Activated naive CD8-positive, alpha-beta T cell treated with anti-CD3 and anti-CD28 coated beads for 36 hours (primary cell): ENCODE data around the gene CNNM2. TPM values are rescaled to one million over a fixed set of nuclear protein-coding genes. Genes with fewer than 3 reads are reported as not detected.
A peak's percentile ranks its signal among the peaks of the same experiment; 100 is the strongest.

ENCODE experiments used
- DNase-seq: peaks from one replicate; pipeline ENCODE4 v3.0.0; 2021
- H3K27ac Mint-ChIP-seq: one replicate; pipeline ENCODE4 v1.8.0; 2022; ENCODE audit warnings: mild to moderate bottlenecking, moderate library complexity, mixed read lengths
- H3K27me3 Mint-ChIP-seq: one replicate; pipeline ENCODE4 v1.8.0; 2022; ENCODE audit warnings: mild to moderate bottlenecking, mixed read lengths
- H3K36me3 Mint-ChIP-seq: one replicate; pipeline ENCODE4 v1.8.0; 2021; ENCODE audit warnings: mild to moderate bottlenecking, mixed read lengths
- H3K4me1 Mint-ChIP-seq: one replicate; pipeline ENCODE4 v1.8.0; 2021; ENCODE audit warnings: mixed read lengths
- H3K4me3 Mint-ChIP-seq: one replicate; pipeline ENCODE4 v1.8.0; 2022; ENCODE audit warnings: mild to moderate bottlenecking, moderate library complexity, mixed read lengths
- H3K9me3 Mint-ChIP-seq: one replicate; pipeline ENCODE4 v1.8.0; 2022; ENCODE audit warnings: mixed read lengths
- total RNA-seq, 2 experiments: library from RNA; stranded (reverse); gene quantifications; one replicate each; pipeline ENCODE4 v1.2.3, GENCODE V29; 2021

Gene CNNM2
- 1 to 10 TPM; 4.0 to 4.5 TPM for total RNA-seq

DNA sequence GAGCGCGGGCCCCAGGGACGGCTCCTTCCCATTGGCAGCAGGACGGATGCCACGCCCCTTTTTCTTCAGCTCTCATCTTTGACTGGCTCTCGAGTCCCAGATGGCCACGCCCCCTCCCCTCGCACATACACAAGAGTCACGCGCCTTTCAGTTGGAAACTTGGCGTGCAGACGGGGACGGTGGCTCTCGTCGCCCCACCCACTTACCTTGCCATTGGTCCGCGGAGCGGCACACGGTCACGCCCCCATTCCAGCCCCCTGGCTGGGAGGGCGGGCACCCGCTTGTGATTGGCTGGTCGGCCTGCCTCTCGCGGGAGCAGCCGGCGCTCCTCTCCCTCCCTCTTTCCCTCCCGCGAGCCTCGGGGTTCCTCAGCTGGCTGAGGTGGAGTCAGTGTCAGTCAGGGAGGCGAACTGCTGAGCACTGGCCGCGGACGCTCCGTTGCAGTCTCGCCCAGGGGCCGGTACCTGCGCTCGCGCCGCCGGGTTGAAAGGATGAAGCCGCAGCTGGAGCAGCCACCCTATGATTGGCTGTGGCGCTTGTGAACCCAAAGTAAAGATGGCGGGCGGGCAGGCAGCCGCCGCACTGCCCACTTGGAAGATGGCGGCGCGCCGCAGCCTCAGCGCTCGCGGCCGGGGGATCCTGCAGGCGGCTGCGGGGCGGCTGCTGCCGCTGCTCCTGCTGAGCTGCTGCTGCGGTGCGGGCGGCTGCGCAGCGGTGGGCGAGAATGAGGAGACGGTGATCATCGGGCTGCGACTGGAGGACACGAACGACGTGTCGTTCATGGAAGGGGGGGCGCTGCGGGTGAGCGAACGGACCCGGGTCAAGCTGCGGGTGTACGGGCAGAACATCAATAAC is at the start of gene CNNM2:
CNNM2 (plus strand) TSS at position 333 of the 855 bp plus-strand sequence; CDS start at position 520, 187 bp downstream.
- Mint-ChIP-seq H3K27me3 (peaks cover 17% of the 10 kb centered on the region), H3K36me3 (peaks cover 9% of the 10 kb centered on the region), H3K4me3 (peak within 1 kb of the TSS; percentile 89), H3K9me3 (no peaks in the 10 kb centered on the region), H3K27ac (peak within 1 kb of the TSS; percentile 87), H3K4me1 (peaks cover 53% of the 10 kb centered on the region)
- peak; percentile 99 for DNase-seq

DNA sequence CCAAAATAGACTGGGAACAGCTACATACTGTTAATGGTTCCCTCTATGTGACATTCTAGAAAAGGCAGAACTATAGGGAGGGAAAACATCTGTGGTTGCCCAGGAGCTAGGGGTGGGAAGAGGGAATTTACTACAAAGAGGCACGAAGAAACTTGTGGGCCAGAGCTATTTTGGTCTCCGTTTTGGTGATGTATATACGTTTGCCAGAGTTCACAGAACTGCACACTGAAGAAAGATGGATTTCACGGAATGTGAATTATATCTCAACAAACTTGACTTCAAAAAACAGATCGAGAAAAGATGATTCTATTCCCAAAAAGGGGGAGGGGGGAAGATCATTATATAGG is 49.2 kb upstream of the CNNM2 start:
- Mint-ChIP-seq H3K4me1 (peaks cover 4% of the 10 kb centered on the region), H3K36me3 (no peaks in the 10 kb centered on the region), H3K27ac (no peak overlapping the region), H3K9me3 (no peaks in the 10 kb centered on the region), H3K4me3 (peak overlapping the region; percentile 60), H3K27me3 (peaks cover 28% of the 10 kb centered on the region)
- no peak for DNase-seq

DNA sequence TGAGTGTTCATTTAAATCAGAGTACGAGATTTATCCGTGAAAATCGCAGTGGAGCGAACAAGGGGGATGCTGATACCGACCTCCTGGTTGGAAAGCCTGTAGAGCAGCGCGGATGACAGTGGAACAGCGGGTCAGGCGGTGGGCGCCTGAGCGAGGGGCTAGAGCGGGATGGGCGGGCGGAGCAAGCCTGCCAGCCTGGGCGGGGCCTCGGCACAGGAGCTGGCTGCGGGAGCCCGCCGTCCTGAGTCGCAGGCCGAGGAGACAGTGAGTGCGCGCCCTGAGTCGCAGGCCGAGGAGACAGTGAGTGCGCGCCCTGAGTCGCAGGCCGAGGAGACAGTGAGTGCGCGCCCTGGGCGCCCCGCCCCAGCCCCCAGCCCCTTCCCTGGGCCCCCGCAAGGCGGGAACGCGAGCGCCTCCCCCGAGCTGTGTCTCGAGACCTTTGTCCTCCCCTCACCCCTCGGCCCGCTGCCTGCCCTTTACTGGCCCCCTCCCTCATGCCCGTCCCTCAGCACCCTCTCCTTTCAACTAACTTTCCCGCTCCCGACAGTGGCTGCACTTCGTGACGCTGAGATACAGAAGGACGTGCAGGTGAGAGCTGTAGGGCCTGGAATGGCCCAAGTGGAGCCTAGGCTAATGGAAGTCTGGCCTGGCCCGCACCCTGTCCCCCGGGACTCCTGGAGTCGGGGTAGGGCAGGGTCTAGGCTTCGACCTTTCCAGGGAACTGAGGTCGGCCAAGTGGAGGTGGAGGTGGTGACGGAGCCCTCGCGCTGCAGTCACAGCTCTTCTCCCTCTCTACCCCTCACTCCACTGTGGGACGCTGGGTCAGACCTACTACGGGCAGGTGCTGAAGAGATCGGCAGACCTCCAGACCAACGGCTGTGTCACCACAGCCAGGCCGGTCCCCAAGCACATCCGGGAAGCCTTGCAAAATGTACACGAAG is 48.6 kb upstream of the CNNM2 start, which contains the start of gene AS3MT:
AS3MT (plus strand) TSS at position 213 of the 941 bp plus-strand sequence; CDS start at position 336, 123 bp downstream.
- Mint-ChIP-seq H3K4me1 (peaks cover 4% of the 10 kb centered on the region), H3K27me3 (peaks cover 28% of the 10 kb centered on the region), H3K36me3 (no peaks in the 10 kb centered on the region), H3K9me3 (no peaks in the 10 kb centered on the region), H3K4me3 (peak within 1 kb of the TSS; percentile 73), H3K27ac (no peak within 1 kb of the TSS)
- DNase-seq: peak; percentile 54

DNA sequence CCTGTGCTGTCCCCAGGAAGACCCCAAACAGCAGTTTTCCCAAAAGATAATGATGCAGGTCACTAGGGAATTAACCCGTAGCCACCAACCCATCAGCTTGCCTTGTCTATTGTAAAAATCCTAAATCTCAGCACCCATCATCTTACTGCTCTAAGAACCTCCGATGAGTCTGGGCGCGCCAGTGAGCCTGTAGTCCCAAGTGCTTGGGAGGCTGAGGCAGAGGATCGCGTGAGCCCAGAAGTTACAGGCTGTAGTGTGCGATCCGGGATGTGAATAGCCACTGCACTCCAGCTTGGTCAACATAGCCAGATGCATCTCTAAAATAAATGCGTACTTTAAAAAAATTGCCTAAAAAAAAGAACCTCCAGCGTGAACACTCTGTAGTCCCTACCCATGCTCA is 47.9 kb upstream of the CNNM2 start:
- no peak overlapping the region for H3K27ac Mint-ChIP-seq

DNA sequence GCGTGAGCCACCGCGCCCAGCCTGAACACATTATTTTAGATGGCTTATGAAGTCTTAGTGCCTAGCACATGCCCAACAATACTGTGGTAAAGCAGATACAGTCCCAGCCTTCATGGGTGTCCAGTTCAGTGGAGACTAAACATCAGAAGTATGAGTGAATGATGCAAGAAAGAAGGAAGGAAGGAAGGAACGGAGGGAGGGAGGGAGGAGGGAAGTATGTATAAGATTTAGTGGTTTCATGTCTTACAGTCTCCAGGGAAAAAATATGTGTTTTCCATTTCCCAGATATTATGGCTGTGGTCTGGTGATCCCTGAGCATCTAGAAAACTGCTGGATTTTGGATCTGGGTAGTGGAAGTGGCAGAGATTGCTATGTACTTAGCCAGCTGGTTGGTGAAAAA is 45.9 kb upstream of the CNNM2 start:
- H3K4me1 Mint-ChIP-seq: peaks cover 4% of the 10 kb centered on the region
- H3K9me3 Mint-ChIP-seq: no peaks in the 10 kb centered on the region
- no peak overlapping the region for H3K4me3 Mint-ChIP-seq
- no peaks in the 10 kb centered on the region for H3K36me3 Mint-ChIP-seq
- H3K27ac Mint-ChIP-seq: no peak overlapping the region
- no peak for DNase-seq
- peaks cover 28% of the 10 kb centered on the region for H3K27me3 Mint-ChIP-seq

More for the DNA sequence above, 47.9 kb upstream of the CNNM2 start:
- Mint-ChIP-seq H3K9me3 (no peaks in the 10 kb centered on the region), H3K4me3 (peak overlapping the region; percentile 73), H3K36me3 (no peaks in the 10 kb centered on the region), H3K27me3 (peaks cover 28% of the 10 kb centered on the region), H3K4me1 (peaks cover 4% of the 10 kb centered on the region)
- no peak for DNase-seq

DNA sequence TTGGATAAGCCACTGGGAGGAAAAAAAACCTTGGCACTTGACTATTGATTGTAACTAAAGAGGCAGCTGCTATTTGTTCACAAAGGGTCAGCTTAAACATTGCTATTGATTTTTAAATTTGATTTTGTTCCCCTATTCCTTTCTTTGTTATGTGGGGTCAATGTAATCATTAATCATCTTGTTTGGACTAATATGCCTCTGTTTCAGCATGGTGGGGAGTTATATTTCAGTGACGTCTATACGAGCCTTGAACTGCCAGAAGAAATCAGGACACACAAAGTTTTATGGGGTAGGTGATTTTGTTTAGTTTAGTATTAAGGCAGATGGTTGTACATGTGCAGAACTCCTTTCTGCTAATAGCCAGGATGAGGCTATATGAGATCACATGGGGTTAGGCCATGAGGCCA is 41.3 kb upstream of the CNNM2 start:
- no peak overlapping the region for H3K27ac Mint-ChIP-seq
- no peak for DNase-seq
- H3K9me3 Mint-ChIP-seq: no peaks in the 10 kb centered on the region
- H3K4me3 Mint-ChIP-seq: no peak overlapping the region
- H3K4me1 Mint-ChIP-seq: no peaks in the 10 kb centered on the region
- H3K36me3 Mint-ChIP-seq: peaks cover 2% of the 10 kb centered on the region
- H3K27me3 Mint-ChIP-seq: peaks cover 6% of the 10 kb centered on the region

DNA sequence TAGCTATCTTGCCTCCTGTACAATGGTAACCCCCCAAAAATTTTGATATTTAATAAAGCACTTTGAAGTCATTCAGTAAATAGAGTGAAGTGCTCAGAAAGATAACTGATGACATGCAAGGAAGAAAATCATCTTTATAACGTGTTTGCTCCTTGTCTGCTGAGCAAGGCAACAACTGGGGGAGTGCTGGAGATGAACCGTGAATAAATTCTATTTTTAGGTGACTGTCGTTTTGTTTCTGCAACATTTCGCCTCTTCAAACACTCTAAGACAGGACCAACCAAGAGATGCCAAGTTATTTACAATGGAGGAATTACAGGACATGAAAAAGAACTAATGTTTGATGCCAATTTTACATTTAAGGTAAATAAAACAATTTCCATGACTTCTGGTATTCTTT is 39.5 kb upstream of the CNNM2 start:
- Mint-ChIP-seq H3K27ac (no peak overlapping the region), H3K36me3 (peaks cover 2% of the 10 kb centered on the region), H3K27me3 (no peaks in the 10 kb centered on the region), H3K9me3 (no peaks in the 10 kb centered on the region), H3K4me1 (no peaks in the 10 kb centered on the region), H3K4me3 (no peak overlapping the region)
- no peak for DNase-seq

DNA sequence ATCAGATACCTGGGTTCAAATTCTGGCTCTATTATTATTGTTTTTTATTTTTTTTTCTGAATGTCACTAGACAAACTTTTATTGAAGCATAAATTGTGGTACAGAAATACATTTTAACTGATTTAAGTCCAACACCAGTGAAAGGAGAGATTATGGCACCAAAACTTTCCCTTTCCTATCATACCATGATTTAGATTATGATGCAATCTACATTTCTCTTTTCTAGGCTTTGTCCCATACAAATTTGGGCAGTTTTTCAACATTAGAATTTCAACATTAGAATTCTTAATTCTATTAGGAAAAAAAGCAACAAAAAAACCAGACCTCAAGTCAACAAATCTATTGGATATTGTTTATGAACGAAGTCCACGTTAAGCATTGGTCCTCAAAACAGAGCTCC is 37.8 kb upstream of the CNNM2 start:
- DNase-seq: no peak
- Mint-ChIP-seq H3K27me3 (no peaks in the 10 kb centered on the region), H3K4me1 (no peaks in the 10 kb centered on the region)

DNA sequence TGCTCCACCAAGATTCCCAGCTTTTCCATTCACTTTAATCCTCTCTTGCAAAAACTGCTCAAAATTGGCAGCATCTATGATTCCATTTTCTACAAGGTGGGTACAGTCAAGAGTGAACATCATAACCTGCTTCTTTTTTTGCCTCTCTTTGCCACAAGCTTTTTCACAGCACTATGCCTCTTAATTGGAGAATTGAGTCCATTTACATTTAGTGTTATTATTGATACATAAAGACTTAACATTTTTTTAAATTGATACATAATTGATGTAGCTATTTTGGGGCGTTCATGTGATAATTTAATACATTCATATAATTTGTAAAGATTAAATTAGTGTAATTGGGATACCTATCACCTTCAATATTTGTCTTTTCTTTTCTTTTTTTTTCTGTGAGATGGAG is 30.0 kb upstream of the CNNM2 start:
- Mint-ChIP-seq H3K36me3 (peaks cover 2% of the 10 kb centered on the region), H3K4me1 (no peaks in the 10 kb centered on the region), H3K27ac (no peak overlapping the region), H3K27me3 (no peaks in the 10 kb centered on the region), H3K9me3 (no peaks in the 10 kb centered on the region), H3K4me3 (no peak overlapping the region)
- no peak for DNase-seq

More for the DNA sequence above, 37.8 kb upstream of the CNNM2 start:
- Mint-ChIP-seq H3K4me3 (no peak overlapping the region), H3K9me3 (no peaks in the 10 kb centered on the region), H3K36me3 (peaks cover 2% of the 10 kb centered on the region), H3K27ac (no peak overlapping the region)

DNA sequence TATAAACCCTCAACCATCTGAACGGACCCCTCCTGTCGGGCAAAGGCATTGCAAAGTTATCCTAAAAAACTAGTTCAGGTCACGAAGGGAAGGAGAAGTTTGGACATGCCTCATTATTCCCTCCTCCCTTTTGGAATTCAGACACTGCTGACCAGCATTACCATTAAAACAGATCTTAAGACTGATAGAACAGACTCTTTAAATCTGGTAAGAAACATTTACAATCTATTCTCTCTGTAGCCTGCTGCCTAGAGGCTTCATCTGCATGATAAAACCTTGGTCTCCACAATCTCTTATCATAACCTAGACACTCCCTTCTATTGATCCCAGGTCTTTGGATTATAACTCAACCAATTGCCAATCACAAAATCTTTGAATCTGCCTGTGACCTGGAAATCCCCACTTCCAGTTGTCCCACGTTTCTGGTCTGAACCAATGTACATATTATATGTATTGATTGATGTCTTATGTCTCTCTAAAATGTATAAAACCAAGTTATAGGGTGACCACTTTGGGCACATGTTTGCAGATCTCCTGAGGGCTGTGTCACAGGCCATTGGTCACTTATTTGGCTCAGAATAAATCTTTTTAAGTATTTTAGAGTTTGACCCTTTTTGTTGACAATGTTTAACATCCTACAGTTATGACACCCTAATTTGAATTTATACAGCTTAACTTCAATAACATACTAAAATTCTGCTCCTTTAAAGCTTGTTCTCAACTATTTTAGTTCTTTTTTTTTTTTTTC is 23.5 kb upstream of the CNNM2 start:
- Mint-ChIP-seq H3K36me3 (no peaks in the 10 kb centered on the region), H3K9me3 (no peaks in the 10 kb centered on the region), H3K4me1 (no peaks in the 10 kb centered on the region), H3K27me3 (no peaks in the 10 kb centered on the region), H3K4me3 (no peak overlapping the region), H3K27ac (no peak overlapping the region)
- DNase-seq: no peak

DNA sequence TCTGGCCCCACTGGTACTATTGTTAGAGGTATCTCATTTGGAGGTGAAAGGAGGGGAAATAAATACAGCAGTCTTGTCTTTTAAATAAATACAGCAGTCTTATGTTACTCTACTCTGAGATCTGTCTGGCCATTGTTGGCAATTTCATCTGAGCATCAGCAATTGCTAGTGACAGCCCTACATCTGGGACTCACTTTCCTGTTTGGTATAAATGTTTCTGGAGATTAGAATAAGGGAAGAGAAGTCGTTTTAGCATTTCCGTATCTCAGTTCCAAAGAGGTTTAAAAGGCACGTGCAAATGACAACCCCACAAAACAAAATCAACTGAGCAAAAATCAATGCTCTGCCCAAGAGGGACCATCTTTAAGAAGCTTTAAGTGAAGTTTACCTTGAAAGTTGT is 18.1 kb upstream of the CNNM2 start:
- no peaks in the 10 kb centered on the region for H3K27me3 Mint-ChIP-seq
- H3K27ac Mint-ChIP-seq: no peak overlapping the region
- DNase-seq: no peak
- no peaks in the 10 kb centered on the region for H3K36me3 Mint-ChIP-seq
- no peak overlapping the region for H3K4me3 Mint-ChIP-seq
- no peaks in the 10 kb centered on the region for H3K9me3 Mint-ChIP-seq
- no peaks in the 10 kb centered on the region for H3K4me1 Mint-ChIP-seq

DNA sequence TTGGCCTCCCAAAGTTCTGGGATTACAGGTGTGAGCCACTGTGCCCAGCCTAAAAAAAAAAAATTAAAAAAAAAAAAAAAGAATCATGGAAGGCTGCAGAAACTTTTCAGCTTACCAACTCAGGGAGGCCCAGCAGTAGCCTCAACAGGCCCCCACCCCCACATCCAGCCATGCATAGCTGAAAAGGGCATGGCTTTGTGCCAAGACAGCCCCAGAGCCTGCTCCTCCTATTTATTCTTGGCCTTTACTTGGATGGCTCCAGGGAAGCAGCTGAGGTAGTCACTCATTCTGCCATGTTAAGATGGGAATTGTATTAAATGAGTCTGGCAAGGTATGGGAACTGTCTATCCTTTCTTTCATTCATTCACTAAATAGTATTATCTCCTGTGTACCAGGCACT is 13.7 kb upstream of the CNNM2 start:
- no peaks in the 10 kb centered on the region for H3K27me3 Mint-ChIP-seq
- no peak for DNase-seq
- H3K27ac Mint-ChIP-seq: no peak overlapping the region
- H3K4me1 Mint-ChIP-seq: no peaks in the 10 kb centered on the region
- no peak overlapping the region for H3K4me3 Mint-ChIP-seq
- no peaks in the 10 kb centered on the region for H3K36me3 Mint-ChIP-seq
- no peaks in the 10 kb centered on the region for H3K9me3 Mint-ChIP-seq

DNA sequence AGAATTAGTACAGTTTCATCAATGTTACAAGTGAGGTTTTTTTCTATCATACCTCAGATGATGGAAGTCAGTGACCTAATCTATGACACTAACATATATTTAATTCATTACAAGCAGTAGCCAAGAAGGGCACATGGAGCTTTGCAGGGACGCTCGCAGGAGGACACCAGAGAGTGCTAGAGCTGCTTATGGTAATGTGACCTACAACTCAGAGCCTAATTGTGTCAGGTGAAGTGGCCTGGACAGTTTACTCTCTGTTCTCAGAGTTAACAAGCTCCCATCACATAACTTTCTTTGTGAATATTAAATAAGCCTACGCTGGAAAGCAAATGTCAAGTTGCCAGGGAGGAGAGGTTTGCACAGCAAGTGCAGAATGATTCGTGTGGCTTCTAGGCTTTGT is 11.6 kb upstream of the CNNM2 start:
- Mint-ChIP-seq H3K27ac (no peak overlapping the region), H3K9me3 (no peaks in the 10 kb centered on the region), H3K36me3 (no peaks in the 10 kb centered on the region), H3K4me3 (no peak overlapping the region), H3K4me1 (no peaks in the 10 kb centered on the region), H3K27me3 (no peaks in the 10 kb centered on the region)
- no peak for DNase-seq

DNA sequence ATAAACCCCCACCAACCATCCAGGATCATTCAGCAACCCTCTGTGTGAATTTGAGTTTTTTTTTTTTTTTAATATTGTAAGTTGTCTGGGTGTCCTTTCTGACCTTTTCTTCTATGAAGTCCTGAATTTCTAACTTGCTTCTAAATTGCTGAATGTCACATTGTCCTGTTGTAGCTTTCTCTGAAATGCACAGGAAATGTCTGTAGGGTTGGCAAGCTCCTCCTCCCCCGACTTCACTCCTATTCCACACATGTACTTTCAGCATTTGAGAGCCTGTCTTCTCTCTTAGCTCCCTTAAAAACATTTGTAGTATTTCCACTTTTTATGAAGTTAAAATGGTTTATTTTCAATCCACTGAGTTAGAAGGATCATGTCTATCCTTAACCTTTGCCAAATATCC is 3.3 kb upstream of the CNNM2 start:
- no peak for DNase-seq
- peaks cover 7% of the 10 kb centered on the region for H3K36me3 Mint-ChIP-seq
- H3K27me3 Mint-ChIP-seq: peaks cover 17% of the 10 kb centered on the region
- H3K27ac Mint-ChIP-seq: no peak overlapping the region
- H3K4me3 Mint-ChIP-seq: no peak overlapping the region
- H3K9me3 Mint-ChIP-seq: no peaks in the 10 kb centered on the region
- peaks cover 21% of the 10 kb centered on the region for H3K4me1 Mint-ChIP-seq

DNA sequence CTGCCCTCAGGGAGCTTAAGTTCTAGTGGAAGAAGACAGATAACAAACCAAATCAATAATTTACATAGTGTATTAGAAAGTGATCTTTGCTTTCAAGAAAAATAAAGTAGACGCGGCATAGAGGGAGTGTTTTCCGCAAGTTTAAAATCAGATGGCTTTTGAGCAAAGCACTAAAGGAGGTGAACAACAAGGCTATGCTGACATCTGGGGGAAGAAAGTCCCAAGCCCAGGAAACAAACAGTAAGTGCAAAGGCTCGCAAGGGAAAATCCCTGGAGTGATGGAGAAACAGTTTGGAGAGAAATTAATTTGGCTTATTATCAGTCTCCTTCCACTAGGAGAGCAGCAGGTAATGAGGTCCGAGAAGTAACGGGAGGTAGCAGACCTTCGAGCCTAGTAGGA is 1.9 kb upstream of the CNNM2 start:
- Mint-ChIP-seq H3K4me3 (peak overlapping the region; percentile 38), H3K4me1 (peaks cover 35% of the 10 kb centered on the region), H3K27me3 (peaks cover 17% of the 10 kb centered on the region), H3K36me3 (peaks cover 7% of the 10 kb centered on the region), H3K9me3 (no peaks in the 10 kb centered on the region), H3K27ac (no peak overlapping the region)
- DNase-seq: no peak
